Endothelial cell (in vitro differentiated cells): ENCODE data around the gene PRRX1. TPM values are rescaled to one million over a fixed set of nuclear protein-coding genes. Genes with fewer than 3 reads are reported as not detected.

Experiments
- DNase-seq: peaks from one replicate; pipeline ENCODE4 v3.0.0; 2021; ENCODE audit warnings: low spot score
- H3K27ac Mint-ChIP-seq: one replicate; pipeline ENCODE4 v1.8.0; 2021; ENCODE audit warnings: mixed read lengths, inconsistent platforms; ENCODE audit not compliant: unreplicated experiment
- H3K27me3 Mint-ChIP-seq: one replicate; pipeline ENCODE4 v1.8.0; 2021; ENCODE audit warnings: mild to moderate bottlenecking, moderate library complexity, mixed read lengths, inconsistent platforms; ENCODE audit not compliant: unreplicated experiment
- H3K36me3 Mint-ChIP-seq: one replicate; pipeline ENCODE4 v1.8.0; 2021; ENCODE audit warnings: mild to moderate bottlenecking, low read depth, mixed read lengths, inconsistent platforms; ENCODE audit not compliant: unreplicated experiment
- H3K4me1 Mint-ChIP-seq: one replicate; pipeline ENCODE4 v1.8.0; 2021; ENCODE audit warnings: mild to moderate bottlenecking, mixed read lengths, inconsistent platforms; ENCODE audit not compliant: unreplicated experiment
- H3K4me3 Mint-ChIP-seq: one replicate; pipeline ENCODE4 v1.8.0; 2021; ENCODE audit warnings: mild to moderate bottlenecking, mixed read lengths, inconsistent platforms; ENCODE audit not compliant: unreplicated experiment
- H3K9me3 Mint-ChIP-seq: one replicate; pipeline ENCODE4 v1.8.0; 2021; ENCODE audit warnings: mixed read lengths, inconsistent platforms; ENCODE audit not compliant: unreplicated experiment
- total RNA-seq: library from RNA; stranded (reverse); fragmentation: NEBNext Ultra II Directional; extraction: Animal tissue kit (Norgen Biotek cat#: 25700); gene quantifications from one replicate; pipeline ENCODE4 v1.2.1, GENCODE V29; 2021; ENCODE audit not compliant: unreplicated experiment
- TF ChIP-seq, protein P1 (sequence below): fragments of 200-600 bp; sonication (generic); IDR thresholded peaks from one replicate; pipeline ENCODE4 v1.5.0; 2021; ENCODE audit warnings: antibody characterized with exemption; ENCODE audit not compliant: unreplicated experiment

The PRRX1 gene
- total RNA-seq, 1 donor from 2014 or later: not detected

DNA sequence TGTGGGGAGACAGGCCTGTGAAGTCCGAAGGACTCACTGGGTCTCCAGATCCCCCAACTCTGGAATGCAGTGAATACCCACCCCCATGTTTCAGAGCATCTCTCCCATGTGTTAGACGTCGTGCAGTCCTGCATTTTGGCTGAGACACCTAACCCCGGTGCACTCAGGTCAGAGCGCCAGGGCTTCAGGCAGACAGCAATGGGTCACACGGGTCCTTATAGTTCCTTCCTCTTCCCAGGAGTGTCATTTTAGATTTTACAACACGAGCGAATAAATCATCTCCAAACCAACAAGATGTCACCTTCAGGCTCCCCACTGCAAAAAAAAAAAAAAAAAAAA is 5.1 kb downstream of the PRRX1 start:
- Mint-ChIP-seq H3K9me3 (no peaks in the 10 kb centered on the region), H3K27ac (no peak overlapping the region), H3K4me1 (peaks cover 46% of the 10 kb centered on the region), H3K36me3 (no peaks in the 10 kb centered on the region), H3K4me3 (no peak overlapping the region), H3K27me3 (peaks cover 38% of the 10 kb centered on the region)
- DNase-seq: no peak
- TF ChIP-seq, protein P1, sequence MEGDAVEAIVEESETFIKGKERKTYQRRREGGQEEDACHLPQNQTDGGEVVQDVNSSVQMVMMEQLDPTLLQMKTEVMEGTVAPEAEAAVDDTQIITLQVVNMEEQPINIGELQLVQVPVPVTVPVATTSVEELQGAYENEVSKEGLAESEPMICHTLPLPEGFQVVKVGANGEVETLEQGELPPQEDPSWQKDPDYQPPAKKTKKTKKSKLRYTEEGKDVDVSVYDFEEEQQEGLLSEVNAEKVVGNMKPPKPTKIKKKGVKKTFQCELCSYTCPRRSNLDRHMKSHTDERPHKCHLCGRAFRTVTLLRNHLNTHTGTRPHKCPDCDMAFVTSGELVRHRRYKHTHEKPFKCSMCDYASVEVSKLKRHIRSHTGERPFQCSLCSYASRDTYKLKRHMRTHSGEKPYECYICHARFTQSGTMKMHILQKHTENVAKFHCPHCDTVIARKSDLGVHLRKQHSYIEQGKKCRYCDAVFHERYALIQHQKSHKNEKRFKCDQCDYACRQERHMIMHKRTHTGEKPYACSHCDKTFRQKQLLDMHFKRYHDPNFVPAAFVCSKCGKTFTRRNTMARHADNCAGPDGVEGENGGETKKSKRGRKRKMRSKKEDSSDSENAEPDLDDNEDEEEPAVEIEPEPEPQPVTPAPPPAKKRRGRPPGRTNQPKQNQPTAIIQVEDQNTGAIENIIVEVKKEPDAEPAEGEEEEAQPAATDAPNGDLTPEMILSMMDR: no peak

DNA sequence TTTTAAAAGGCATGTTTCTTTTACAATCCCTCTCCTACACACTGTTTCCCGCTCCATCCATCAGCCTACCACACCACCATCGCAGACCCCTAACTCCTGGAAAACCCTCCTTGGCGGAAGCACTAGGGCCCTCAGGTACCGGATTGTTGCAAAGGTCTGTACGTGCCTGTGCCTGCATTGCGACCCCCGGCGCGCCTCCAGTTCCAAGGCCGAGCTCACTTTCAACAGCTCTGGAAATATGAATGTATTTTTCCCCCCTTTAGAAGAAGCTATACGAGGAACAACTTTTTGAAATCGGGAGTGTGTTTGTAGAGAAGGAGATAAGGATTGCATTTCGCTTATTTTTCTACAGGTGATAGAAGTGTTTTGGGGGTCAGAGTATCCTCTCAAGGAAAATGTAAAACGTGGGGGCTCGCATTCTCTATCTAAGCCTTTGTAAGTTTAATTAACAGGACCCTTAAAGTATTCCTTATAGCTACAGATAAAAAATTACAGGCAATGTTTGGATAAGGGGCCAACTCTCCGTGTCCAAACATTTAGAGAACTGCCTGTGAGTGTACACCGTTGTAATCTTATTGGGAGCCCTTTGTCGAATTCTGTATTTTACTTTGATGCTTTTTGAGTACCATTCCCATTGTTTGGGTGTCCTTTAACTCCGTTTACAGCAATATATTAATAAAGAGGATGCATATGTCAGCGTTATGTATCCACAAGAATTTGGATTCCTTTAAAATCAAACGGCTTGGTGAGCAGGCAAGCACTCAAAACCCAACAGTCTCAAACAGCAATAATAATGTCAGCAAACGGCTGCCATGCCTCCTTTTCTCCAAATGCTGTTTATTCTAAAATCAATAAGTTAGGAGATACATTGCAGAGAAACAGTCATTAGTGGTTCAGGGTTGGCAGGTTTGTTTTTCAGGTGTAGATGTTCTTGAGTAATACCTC is 5.9 kb downstream of the PRRX1 start:
- Mint-ChIP-seq H3K4me3 (no peak overlapping the region), H3K27me3 (peaks cover 38% of the 10 kb centered on the region), H3K27ac (no peak overlapping the region), H3K9me3 (no peaks in the 10 kb centered on the region), H3K4me1 (peaks cover 46% of the 10 kb centered on the region), H3K36me3 (no peaks in the 10 kb centered on the region)
- TF ChIP-seq, protein P1: no peak
- DNase-seq: no peak

DNA sequence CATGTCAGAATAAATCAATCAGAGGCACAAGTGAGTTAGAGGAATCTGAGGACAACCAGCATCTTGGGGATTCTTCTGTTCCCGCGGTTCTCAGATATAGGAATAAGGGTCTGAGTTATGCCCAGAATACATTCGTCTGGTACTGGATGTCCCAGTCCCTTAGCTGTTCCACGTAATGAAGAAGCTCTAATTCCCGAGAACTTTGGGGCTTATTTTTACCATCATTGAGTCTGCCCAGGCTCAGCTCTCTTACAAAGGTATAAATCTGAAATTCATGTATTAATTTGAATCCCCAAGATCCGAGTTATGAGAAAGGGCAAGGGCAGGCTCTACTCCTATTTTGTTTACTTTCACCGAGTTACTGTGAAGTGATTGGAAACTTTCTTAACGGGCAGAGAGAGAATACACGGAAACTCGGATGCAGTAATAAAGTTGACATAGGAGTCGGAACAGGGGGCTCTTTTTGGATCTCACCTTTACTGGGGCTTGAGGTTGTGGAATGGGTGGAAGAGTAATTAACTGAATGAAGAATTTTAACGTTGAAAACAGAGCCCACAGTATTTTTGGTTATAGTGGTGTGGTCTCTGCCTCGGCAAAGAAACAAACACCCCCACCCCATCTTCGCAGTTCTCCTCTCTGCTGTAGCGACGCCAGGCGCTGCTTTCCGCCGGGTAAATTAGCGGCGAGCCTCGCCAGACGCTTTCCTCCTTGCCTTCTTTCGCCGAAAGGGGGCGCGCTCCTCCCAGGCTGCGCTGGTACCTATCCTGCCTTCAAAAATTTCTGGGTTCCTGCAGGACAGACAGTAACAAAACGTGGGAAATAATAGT is 7.1 kb downstream of the PRRX1 start:
- Mint-ChIP-seq H3K27ac (no peak overlapping the region), H3K4me1 (peaks cover 37% of the 10 kb centered on the region), H3K4me3 (no peak overlapping the region), H3K36me3 (no peaks in the 10 kb centered on the region), H3K9me3 (no peaks in the 10 kb centered on the region), H3K27me3 (peaks cover 28% of the 10 kb centered on the region)
- TF ChIP-seq, protein P1: peak; percentile 89
- peak; percentile 86 for DNase-seq

GRCh38 chr1:170671629-170671963 is 7.7 kb downstream of the PRRX1 start:
- Mint-ChIP-seq H3K9me3 (no peaks in the 10 kb centered on the region), H3K4me3 (no peak overlapping the region), H3K27ac (no peak overlapping the region), H3K36me3 (no peaks in the 10 kb centered on the region), H3K27me3 (peaks cover 25% of the 10 kb centered on the region), H3K4me1 (peaks cover 34% of the 10 kb centered on the region)
- TF ChIP-seq, protein P1: no peak
- no peak for DNase-seq

DNA sequence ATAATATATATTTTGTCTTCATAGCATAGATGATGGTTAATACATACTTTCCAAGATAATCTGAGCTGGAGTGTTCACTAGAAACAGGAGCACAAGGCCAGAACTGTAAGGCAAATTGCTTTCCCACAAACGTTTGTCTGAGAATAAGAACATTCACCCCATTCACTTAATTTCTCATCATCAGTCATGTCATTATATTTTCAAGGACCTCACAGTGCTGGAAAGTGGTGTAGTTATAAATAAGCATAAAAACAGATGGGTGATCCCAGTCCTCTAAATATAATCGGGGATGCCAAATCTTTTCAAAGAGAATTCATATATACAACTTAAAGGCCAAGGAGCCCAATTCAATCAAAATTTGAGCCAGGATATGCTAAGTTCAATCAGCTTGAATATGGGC is 8.4 kb downstream of the PRRX1 start:
- Mint-ChIP-seq H3K9me3 (no peaks in the 10 kb centered on the region), H3K27ac (no peak overlapping the region)
- no peak for DNase-seq

More for the DNA sequence above, 8.4 kb downstream of the PRRX1 start:
- Mint-ChIP-seq H3K27me3 (peaks cover 20% of the 10 kb centered on the region), H3K4me3 (no peak overlapping the region), H3K36me3 (no peaks in the 10 kb centered on the region), H3K4me1 (peaks cover 28% of the 10 kb centered on the region)
- TF ChIP-seq, protein P1: no peak
